ENCODE data around the gene MKRN1.
"Not testable (repeated sequence)": the region's sequence is repeated elsewhere in the genome, so short reads cannot be mapped to it uniquely, and the experiment has no call there.

MKRN1 gene

GRCh38 chr7:140479062-140479738, at the start of gene MKRN1:
TSS of gene MKRN1 (minus strand) at chr7:140479505. CDS start at chr7:140479344, 161 bp downstream.
- peak; percentile 96 for DNase-seq

- no peak for DNase-seq
These were observed 47.7 kb upstream of the MKRN1 start for GRCh38 chr7:140526787-140527664.

GRCh38 chr7:140526214-140526613, 46.9 kb upstream of the MKRN1 start:
- no peak for DNase-seq

- no peak for DNase-seq
These were observed 46.4 kb upstream of the MKRN1 start for GRCh38 chr7:140525743-140526142.

- DNase-seq: no peak
These were observed 42.1 kb upstream of the MKRN1 start for GRCh38 chr7:140521421-140521820.

GRCh38 chr7:140519007-140519399, 39.7 kb upstream of the MKRN1 start:
- no peak for DNase-seq

- no peak for DNase-seq
These were observed 39.2 kb upstream of the MKRN1 start for GRCh38 chr7:140518370-140519006.

- DNase-seq: peak; percentile 79
These were observed 38.5 kb upstream of the MKRN1 start for GRCh38 chr7:140517546-140518369.

GRCh38 chr7:140512317-140513000, 33.2 kb upstream of the MKRN1 start:
- no peak for DNase-seq

GRCh38 chr7:140509789-140510188, 30.5 kb upstream of the MKRN1 start:
- DNase-seq: no peak

GRCh38 chr7:140507556-140507955, 28.3 kb upstream of the MKRN1 start:
- not testable (repeated sequence) for DNase-seq

GRCh38 chr7:140506788-140507464, 27.6 kb upstream of the MKRN1 start:
- no peak for DNase-seq

GRCh38 chr7:140501966-140502365, 22.7 kb upstream of the MKRN1 start:
- no peak for DNase-seq

- not testable (repeated sequence) for DNase-seq
These were observed 18.5 kb upstream of the MKRN1 start for GRCh38 chr7:140497807-140498206.

- DNase-seq: no peak
These were observed 18.0 kb upstream of the MKRN1 start for GRCh38 chr7:140497241-140497769.

GRCh38 chr7:140495514-140496097, 16.3 kb upstream of the MKRN1 start:
- no peak for DNase-seq

GRCh38 chr7:140494867-140495266, 15.6 kb upstream of the MKRN1 start:
- DNase-seq: peak; percentile 83

GRCh38 chr7:140489026-140489359, 9.7 kb upstream of the MKRN1 start:
- peak; percentile 46 for DNase-seq

- DNase-seq: no peak
These were observed 6.4 kb upstream of the MKRN1 start for GRCh38 chr7:140485500-140486265.

GRCh38 chr7:140484951-140485499, 5.7 kb upstream of the MKRN1 start:
- no peak for DNase-seq
